ENCODE data around the gene PRR7. TPM values are rescaled to one million over a fixed set of nuclear protein-coding genes. Genes with fewer than 3 reads are reported as not detected.

The PRR7 gene
- total RNA-seq, 1 donor from 2014 or later: 1.2 TPM

GRCh38 chr5:177425801-177426565 is 20.6 kb upstream of the PRR7 start:
- intact Hi-C loops (cut with DNase I): no loop called here
- Histone ChIP-seq H3K4me3 (peak overlapping the region; percentile 54 to 58), H3K36me3 (no peaks in the 10 kb centered on the region), H3K4me1 (peaks cover 49% of the 10 kb centered on the region), H3K27me3 (no peaks in the 10 kb centered on the region), H3K27ac (peak overlapping the region; percentile 93), H3K9me3 (no peaks in the 10 kb centered on the region)
- TF ChIP-seq POLR2A (IDR thresholded peaks at IDR 0.05) (peak in 1 of 2 donors; percentile 50), POLR2AphosphoS5 (IDR thresholded peaks at IDR 0.05; ENCODE audit: insufficient read depth in 1 of 2, low read depth in 1 of 2) (peak; percentile 93 to 97)
- TF ChIP-seq, protein P1, sequence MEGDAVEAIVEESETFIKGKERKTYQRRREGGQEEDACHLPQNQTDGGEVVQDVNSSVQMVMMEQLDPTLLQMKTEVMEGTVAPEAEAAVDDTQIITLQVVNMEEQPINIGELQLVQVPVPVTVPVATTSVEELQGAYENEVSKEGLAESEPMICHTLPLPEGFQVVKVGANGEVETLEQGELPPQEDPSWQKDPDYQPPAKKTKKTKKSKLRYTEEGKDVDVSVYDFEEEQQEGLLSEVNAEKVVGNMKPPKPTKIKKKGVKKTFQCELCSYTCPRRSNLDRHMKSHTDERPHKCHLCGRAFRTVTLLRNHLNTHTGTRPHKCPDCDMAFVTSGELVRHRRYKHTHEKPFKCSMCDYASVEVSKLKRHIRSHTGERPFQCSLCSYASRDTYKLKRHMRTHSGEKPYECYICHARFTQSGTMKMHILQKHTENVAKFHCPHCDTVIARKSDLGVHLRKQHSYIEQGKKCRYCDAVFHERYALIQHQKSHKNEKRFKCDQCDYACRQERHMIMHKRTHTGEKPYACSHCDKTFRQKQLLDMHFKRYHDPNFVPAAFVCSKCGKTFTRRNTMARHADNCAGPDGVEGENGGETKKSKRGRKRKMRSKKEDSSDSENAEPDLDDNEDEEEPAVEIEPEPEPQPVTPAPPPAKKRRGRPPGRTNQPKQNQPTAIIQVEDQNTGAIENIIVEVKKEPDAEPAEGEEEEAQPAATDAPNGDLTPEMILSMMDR (IDR thresholded peaks at IDR 0.05): no peak
- DNase-seq (ENCODE audit: extremely low spot score in 2 of 2): peak; percentile 100

DNA sequence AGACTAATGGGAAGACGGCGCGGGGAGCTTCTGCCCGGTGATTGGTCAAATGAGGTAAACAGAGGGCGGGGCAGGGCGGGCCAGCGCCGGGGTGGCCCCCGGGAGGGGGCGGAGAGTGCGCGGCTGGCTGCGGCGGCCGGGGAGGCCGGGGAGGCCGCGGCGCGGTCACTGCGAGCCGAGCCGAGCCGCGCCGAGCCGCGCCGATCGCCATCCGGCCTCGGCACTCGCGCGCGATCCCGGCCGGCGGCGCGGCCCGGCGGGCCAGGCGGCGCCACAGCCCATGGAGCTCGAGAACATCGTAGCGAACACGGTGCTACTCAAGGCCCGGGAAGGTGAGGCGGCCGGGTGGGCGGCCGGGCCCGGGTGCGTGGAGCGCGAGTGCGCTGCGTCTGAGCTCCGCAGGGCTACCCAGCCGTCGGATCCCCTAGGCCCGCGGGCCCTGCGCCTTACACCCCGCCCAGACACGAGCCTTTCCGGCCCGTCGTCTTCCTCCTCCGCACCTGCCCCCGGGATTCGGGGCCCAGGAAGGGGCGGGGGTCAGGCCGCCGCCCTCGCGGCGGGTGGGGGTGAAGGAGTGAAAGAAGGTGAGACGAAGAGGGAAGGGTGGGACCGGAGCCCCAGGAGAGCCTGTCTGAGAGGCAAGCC is 19.9 kb upstream of the PRR7 start, which contains the start of gene GRK6:
TSS of gene GRK6 (plus strand) at position 111 of the 645 bp plus-strand sequence. CDS start at position 281, 170 bp downstream.
- DNase-seq (ENCODE audit: extremely low spot score in 2 of 2): no peak
- intact Hi-C loops (cut with DNase I): no loop called here
- H3K36me3 ChIP-seq: no peaks in the 10 kb centered on the region
- H3K4me1 ChIP-seq: peaks cover 55% of the 10 kb centered on the region
- H3K27me3 ChIP-seq: no peaks in the 10 kb centered on the region
- H3K27ac ChIP-seq: peak within 1 kb of the TSS; percentile 93
- peak within 1 kb of the TSS; percentile 89 to 95 for H3K4me3 ChIP-seq
- TF ChIP-seq POLR2AphosphoS5 (IDR thresholded peaks at IDR 0.05; ENCODE audit: insufficient read depth in 1 of 2, low read depth in 1 of 2) (no peak), POLR2A (IDR thresholded peaks at IDR 0.05) (peak in 1 of 2 donors; percentile 69)
- no peaks in the 10 kb centered on the region for H3K9me3 ChIP-seq

DNA sequence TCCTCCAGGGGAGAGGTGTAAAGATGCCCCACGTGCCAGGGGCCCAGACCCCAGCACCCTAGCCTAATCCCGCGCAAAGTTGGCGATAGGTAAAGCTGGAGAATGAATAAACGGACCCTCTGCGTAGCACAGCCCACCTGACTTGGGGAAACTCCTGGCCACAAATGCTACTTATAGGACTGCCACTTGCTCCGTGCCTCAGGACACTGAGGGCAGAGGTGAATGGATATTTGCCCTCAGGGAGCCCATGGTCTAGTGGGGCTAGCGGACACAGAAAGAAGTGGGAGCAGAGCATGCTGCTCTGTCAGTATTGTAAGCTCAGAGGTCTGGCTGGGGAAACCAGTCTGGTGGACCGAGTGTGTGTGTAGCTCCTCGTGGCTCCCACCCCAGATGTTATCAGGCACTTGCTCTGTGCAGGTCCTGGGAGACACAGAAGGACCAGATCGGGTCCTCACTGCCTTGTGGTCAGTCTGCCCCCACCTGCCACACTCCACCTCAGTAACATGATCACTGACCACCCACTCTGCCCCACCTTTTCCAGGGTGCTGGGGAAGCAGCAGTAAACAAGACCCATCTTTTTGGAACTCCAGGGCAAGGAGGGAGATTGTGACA is 19.3 kb upstream of the PRR7 start:
- TF ChIP-seq, protein P1 (IDR thresholded peaks at IDR 0.05): no peak
- TF ChIP-seq POLR2A (IDR thresholded peaks at IDR 0.05): no peak
- no peak for TF ChIP-seq POLR2AphosphoS5 (IDR thresholded peaks at IDR 0.05; ENCODE audit: insufficient read depth in 1 of 2, low read depth in 1 of 2)
- DNase-seq (ENCODE audit: extremely low spot score in 2 of 2): no peak
- intact Hi-C loops (cut with DNase I): no loop called here
- Histone ChIP-seq H3K36me3 (peaks cover 0 to 6% of the 10 kb centered on the region in 2 donors), H3K9me3 (no peaks in the 10 kb centered on the region), H3K4me1 (peaks cover 55% of the 10 kb centered on the region), H3K4me3 (peak overlapping the region; percentile 89 to 95), H3K27me3 (no peaks in the 10 kb centered on the region), H3K27ac (peak overlapping the region; percentile 88)

DNA sequence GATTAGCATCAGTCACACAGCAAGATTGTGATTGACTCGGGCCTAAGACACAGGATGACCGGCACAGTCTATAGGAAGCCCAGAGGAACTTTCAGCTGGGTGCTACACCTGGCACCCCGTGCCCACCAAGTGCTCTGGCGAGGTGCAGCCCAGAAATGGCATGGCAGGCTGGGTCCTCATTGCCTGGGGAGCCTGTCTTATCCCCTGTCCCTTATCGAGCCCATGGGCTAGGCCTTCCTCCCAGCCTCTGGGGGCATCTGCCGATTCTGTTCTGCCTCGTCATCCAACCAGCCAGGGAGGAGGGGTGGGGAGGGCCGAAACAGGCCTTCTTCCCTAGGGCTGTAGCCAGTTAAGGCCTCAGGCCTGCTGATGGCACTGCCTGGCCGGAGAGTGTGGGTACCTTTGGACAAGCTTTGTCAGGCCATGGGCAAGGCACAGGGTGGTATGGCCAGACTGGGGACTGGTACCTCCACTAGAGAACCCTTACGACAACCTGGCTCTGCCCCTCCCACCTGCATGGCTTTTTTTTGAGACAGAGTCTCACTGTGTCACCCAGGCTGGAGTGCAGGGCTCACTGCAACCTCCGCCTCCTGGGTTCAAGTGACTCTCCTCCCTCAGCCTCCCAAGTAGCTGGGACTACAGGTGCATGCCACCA is 18.6 kb upstream of the PRR7 start:
- H3K4me3 ChIP-seq: peak overlapping the region; percentile 7 to 95
- H3K27me3 ChIP-seq: no peaks in the 10 kb centered on the region
- H3K9me3 ChIP-seq: no peaks in the 10 kb centered on the region
- intact Hi-C loops (cut with DNase I): no loop called here
- H3K36me3 ChIP-seq: peaks cover 0 to 12% of the 10 kb centered on the region in 2 donors
- H3K27ac ChIP-seq: peak overlapping the region; percentile 20
- TF ChIP-seq POLR2A (IDR thresholded peaks at IDR 0.05) (no peak), POLR2AphosphoS5 (IDR thresholded peaks at IDR 0.05; ENCODE audit: insufficient read depth in 1 of 2, low read depth in 1 of 2) (no peak)
- TF ChIP-seq, protein P1 (IDR thresholded peaks at IDR 0.05): no peak
- DNase-seq (ENCODE audit: extremely low spot score in 2 of 2): no peak
- peaks cover 55% of the 10 kb centered on the region for H3K4me1 ChIP-seq
